CD14-positive monocyte (primary cell): ENCODE measurements around the gene DOCK4. TPM values are rescaled to one million over a fixed set of nuclear protein-coding genes. Genes with fewer than 3 reads are reported as not detected.

ENCODE experiments used
- DNase-seq, 3 donors: peaks; one replicate each; pipeline ENCODE4 v3.0.0-alpha.2; 2011 to 2022
- H2AFZ ChIP-seq: 2 replicates; pipeline ENCODE4 v1.6.0; 2012; ENCODE audit warnings: mild to moderate bottlenecking, low read depth, low read length, inconsistent platforms; ENCODE audit not compliant: insufficient read depth, poor library complexity, severe bottlenecking
- H3K27ac ChIP-seq, 2 donors: 1 replicate in 1 of 2; 2 replicates in 1 of 2; pipeline ENCODE4 v1.5.1; 2012 to 2013; ENCODE audit warnings: low read length in 2 of 2, control low read depth in 1 of 2, inconsistent platforms in 1 of 2, low read depth in 1 of 2, mild to moderate bottlenecking in 1 of 2
- H3K27me3 ChIP-seq, 2 donors: one replicate each; pipeline versions ENCODE4 v1.6.0 to v1.6.1; 2011 to 2013; ENCODE audit warnings: low read length in 2 of 2; ENCODE audit not compliant: control insufficient read depth in 2 of 2, insufficient read depth in 2 of 2
- H3K36me3 ChIP-seq, 2 donors: replicated peaks in 1 of 2; 1 replicate in 1 of 2; 2 replicates in 1 of 2; pipeline versions ENCODE4 v1.5.1 to v1.6.1; 2012 to 2013; ENCODE audit warnings: low read length in 2 of 2, control low read depth in 1 of 2, inconsistent platforms in 1 of 2, mild to moderate bottlenecking in 1 of 2; ENCODE audit not compliant: insufficient read depth in 2 of 2, control insufficient read depth in 1 of 2
- H3K4me1 ChIP-seq, 2 donors: 1 replicate in 1 of 2; 2 replicates in 1 of 2; pipeline versions ENCODE4 v1.5.1 to v1.6.1; 2012 to 2013; ENCODE audit warnings: low read length in 2 of 2, control low read depth in 1 of 2, inconsistent platforms in 1 of 2, mild to moderate bottlenecking in 1 of 2, moderate library complexity in 1 of 2; ENCODE audit not compliant: insufficient read depth in 2 of 2, control insufficient read depth in 1 of 2
- H3K4me2 ChIP-seq: replicated peaks from 2 replicates; pipeline ENCODE3; 2012; ENCODE audit warnings: low read length, moderate library complexity, mild to moderate bottlenecking; ENCODE audit not compliant: poor library complexity, severe bottlenecking; ENCODE audit errors: extremely low read depth
- H3K4me3 ChIP-seq, 3 experiments: fragments of 200-600 bp in 1 of 3; sonication (generic) in 1 of 3; replicated peaks in 1 of 3; 1 replicate in 2 of 3; 2 replicates in 1 of 3; pipeline ENCODE4 v1.5.1; 2011 to 2013; ENCODE audit warnings: low read length in 3 of 3, mild to moderate bottlenecking in 3 of 3, control low read depth in 2 of 3, low read depth in 2 of 3, inconsistent platforms in 1 of 3, moderate library complexity in 1 of 3
- H3K79me2 ChIP-seq: 2 replicates; pipeline ENCODE4 v1.6.0; 2012; ENCODE audit warnings: mild to moderate bottlenecking, control low read depth, inconsistent platforms, low read length, moderate library complexity; ENCODE audit not compliant: insufficient read depth
- H3K9ac ChIP-seq: 2 replicates; pipeline ENCODE4 v1.6.0; 2017; ENCODE audit warnings: low read length, mild to moderate bottlenecking; ENCODE audit not compliant: insufficient read depth, poor library complexity, severe bottlenecking
- H3K9me3 ChIP-seq, 2 donors: replicated peaks in 1 of 2; 1 replicate in 1 of 2; 2 replicates in 1 of 2; pipeline versions ENCODE4 v1.5.1 to v1.6.1; 2012 to 2013; ENCODE audit warnings: low read length in 2 of 2, control low read depth in 1 of 2; ENCODE audit not compliant: control insufficient read depth in 1 of 2, insufficient read depth in 1 of 2
- H4K20me1 ChIP-seq: 2 replicates; pipeline ENCODE4 v1.6.0; 2012; ENCODE audit warnings: mild to moderate bottlenecking, low read length, control low read depth, moderate library complexity; ENCODE audit not compliant: insufficient read depth
- H3K27ac Mint-ChIP-seq, 7 donors: one replicate each; pipeline ENCODE4 v1.8.0; 2020; ENCODE audit warnings: mild to moderate bottlenecking in 7 of 7, mixed read lengths in 7 of 7, moderate library complexity in 6 of 7, inconsistent platforms in 2 of 7
- H3K27me3 Mint-ChIP-seq, 3 donors: one replicate each; pipeline ENCODE4 v1.8.0; 2021 to 2022; ENCODE audit warnings: low read depth in 3 of 3, mild to moderate bottlenecking in 3 of 3, mixed read lengths in 3 of 3, moderate library complexity in 3 of 3, inconsistent platforms in 1 of 3
- H3K36me3 Mint-ChIP-seq, 2 donors: one replicate each; pipeline ENCODE4 v1.8.0; 2020; ENCODE audit warnings: mixed read lengths in 2 of 2, inconsistent platforms in 1 of 2, mild to moderate bottlenecking in 1 of 2
- H3K4me1 Mint-ChIP-seq: one replicate; pipeline ENCODE4 v1.8.0; 2020; ENCODE audit warnings: mild to moderate bottlenecking, mixed read lengths
- H3K4me3 Mint-ChIP-seq, 2 donors: one replicate each; pipeline ENCODE4 v1.8.0; 2020; ENCODE audit warnings: mild to moderate bottlenecking in 2 of 2, mixed read lengths in 2 of 2, moderate library complexity in 1 of 2
- H3K9me3 Mint-ChIP-seq, 7 donors: one replicate each; pipeline ENCODE4 v1.8.0; 2020 to 2022; ENCODE audit warnings: mixed read lengths in 7 of 7, mild to moderate bottlenecking in 6 of 7, moderate library complexity in 6 of 7, inconsistent platforms in 2 of 7
- WGBS: methylation state at CpG from one replicate; pipeline ENCODE4 v1.1.5; 2013; ENCODE audit warnings: missing lambda C conversion rate; ENCODE audit not compliant: insufficient coverage; 5-methylcytosine and 5-hydroxymethylcytosine counted together
- intact Hi-C, 2 donors: fragments of 100-400 bp; cut with micrococcal nuclease; formaldehyde crosslinking; loops; one replicate each; pipeline versions ENCODE4 v1.15.0 to v1.15.1; 2023
- polyA plus RNA-seq, 3 donors: library from polyadenylated mRNA; depleted of rRNA in 1 of 3; unstranded in 2 of 3; stranded (reverse) in 1 of 3; fragments of 300-500 nt in 2 of 3; fragments of >200 nt in 1 of 3; fragmentation: Illumina TruSeq in 2 of 3; gene quantifications; 1 replicate in 2 of 3; 2 replicates in 1 of 3; pipeline ENCODE4 v1.2.3, GENCODE V29; 2012 to 2021
- TF ChIP-seq, protein P1 (sequence below): fragments of 200-600 bp; IDR thresholded peaks from one replicate; pipeline ENCODE4 v1.8.0; 2022; ENCODE audit warnings: antibody characterized with exemption, mild to moderate bottlenecking

The DOCK4 gene
- polyA plus RNA-seq, 3 donors = 1.3 to 5.0 (median 2.7) TPM

DNA sequence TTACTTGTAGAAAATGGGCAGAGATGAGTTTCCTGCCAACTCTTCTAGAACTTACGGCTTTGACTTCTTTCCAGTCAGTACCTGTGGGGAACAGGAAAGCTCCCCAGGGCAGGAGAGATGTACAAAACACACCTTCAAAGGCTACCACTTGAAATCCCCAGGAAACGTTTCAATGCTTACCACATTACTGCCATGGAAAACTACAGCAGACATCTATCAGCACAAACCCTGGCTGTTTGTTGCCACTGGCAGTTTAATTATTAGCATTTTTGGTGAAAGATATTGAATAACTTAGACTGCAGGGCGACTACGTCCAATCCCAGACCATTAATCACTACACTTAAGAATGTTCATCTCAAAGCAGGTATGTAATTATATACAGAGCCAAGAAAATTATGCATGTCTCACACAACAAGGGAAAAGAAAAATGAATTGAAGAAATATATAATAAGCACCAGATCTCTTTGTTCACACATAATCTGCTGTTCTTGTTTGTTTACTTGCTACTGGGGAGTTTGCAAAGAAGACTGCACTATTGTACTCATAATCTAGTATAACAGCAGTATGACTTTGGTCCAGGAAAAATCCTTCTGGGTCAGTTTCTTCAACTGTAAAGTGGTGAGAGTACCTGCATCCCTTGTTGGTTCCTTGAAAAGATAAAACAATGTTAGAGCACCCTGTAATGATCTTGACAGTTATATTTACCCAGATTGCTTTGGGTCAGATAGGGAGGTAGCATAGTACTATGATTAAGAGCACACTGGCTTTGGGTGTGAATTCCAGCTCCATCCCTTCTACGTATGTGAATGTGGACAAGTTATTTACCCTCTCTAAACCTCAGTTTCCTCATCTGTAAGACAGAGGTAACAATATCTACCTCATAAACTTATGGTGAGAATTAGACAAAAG, 138.3 kb downstream of the DOCK4 start:
- Histone ChIP-seq H3K4me3 (no peak overlapping the region), H3K4me1 (no peaks in the 10 kb centered on the region), H3K27ac (no peak overlapping the region), H3K36me3 (no peaks in the 10 kb centered on the region), H3K27me3 (no peaks in the 10 kb centered on the region), H3K79me2 (no peaks in the 10 kb centered on the region), H4K20me1 (no peaks in the 10 kb centered on the region), H3K4me2 (no peak overlapping the region), H3K9me3 (no peaks in the 10 kb centered on the region), H2AFZ (no peak overlapping the region), H3K9ac (no peak overlapping the region)
- TF ChIP-seq, protein P1, sequence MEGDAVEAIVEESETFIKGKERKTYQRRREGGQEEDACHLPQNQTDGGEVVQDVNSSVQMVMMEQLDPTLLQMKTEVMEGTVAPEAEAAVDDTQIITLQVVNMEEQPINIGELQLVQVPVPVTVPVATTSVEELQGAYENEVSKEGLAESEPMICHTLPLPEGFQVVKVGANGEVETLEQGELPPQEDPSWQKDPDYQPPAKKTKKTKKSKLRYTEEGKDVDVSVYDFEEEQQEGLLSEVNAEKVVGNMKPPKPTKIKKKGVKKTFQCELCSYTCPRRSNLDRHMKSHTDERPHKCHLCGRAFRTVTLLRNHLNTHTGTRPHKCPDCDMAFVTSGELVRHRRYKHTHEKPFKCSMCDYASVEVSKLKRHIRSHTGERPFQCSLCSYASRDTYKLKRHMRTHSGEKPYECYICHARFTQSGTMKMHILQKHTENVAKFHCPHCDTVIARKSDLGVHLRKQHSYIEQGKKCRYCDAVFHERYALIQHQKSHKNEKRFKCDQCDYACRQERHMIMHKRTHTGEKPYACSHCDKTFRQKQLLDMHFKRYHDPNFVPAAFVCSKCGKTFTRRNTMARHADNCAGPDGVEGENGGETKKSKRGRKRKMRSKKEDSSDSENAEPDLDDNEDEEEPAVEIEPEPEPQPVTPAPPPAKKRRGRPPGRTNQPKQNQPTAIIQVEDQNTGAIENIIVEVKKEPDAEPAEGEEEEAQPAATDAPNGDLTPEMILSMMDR = no peak
- Mint-ChIP-seq H3K27ac (no peak overlapping the region), H3K36me3 (no peaks in the 10 kb centered on the region), H3K27me3 (peaks cover 2 to 6% (median 3%) of the 10 kb centered on the region in 3 donors), H3K4me1 (no peaks in the 10 kb centered on the region), H3K9me3 (peaks cover 0 to 1% (median 0%) of the 10 kb centered on the region in 7 donors), H3K4me3 (no peak overlapping the region)
- no peak for DNase-seq
- 43% methylated on average over 1 of the region's 5 CpGs for WGBS
- intact Hi-C loops = no loop called here

DNA sequence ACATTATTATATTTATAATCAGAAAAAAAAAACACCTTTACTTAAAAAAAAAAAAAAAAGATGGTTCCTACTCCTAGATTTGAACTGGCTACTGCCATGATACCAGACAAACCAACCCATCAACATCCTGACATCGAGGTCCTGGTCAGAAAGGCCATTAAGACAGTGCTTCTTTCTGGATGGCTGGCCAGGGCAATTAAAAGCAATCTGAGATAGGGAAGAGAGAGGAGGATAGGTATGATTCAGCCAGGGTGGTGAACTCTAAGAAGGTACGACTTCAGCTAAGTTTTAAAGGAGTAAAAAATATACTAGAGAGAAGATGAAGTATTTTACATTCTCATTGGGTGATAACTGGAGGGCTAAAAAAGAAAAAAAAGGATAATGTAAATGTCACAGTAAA, 139.0 kb downstream of the DOCK4 start:
- TF ChIP-seq, protein P1 = no peak
- Histone ChIP-seq H3K27ac (no peak overlapping the region), H3K9me3 (no peaks in the 10 kb centered on the region), H3K27me3 (no peaks in the 10 kb centered on the region), H3K4me3 (no peak overlapping the region), H3K79me2 (no peaks in the 10 kb centered on the region), H3K9ac (no peak overlapping the region), H3K36me3 (no peaks in the 10 kb centered on the region), H3K4me2 (no peak overlapping the region), H2AFZ (no peak overlapping the region), H4K20me1 (no peaks in the 10 kb centered on the region), H3K4me1 (no peaks in the 10 kb centered on the region)
- intact Hi-C loops = no loop called here
- WGBS = no CpG with 5 or more reads among the region's 2 CpGs
- no peak for DNase-seq
- no peaks in the 10 kb centered on the region for H3K36me3 Mint-ChIP-seq
- no peaks in the 10 kb centered on the region for H3K4me1 Mint-ChIP-seq
- H3K9me3 Mint-ChIP-seq = peaks cover 0 to 1% (median 0%) of the 10 kb centered on the region in 7 donors
- no peak overlapping the region for H3K4me3 Mint-ChIP-seq
- H3K27ac Mint-ChIP-seq = peak overlapping the region in 1 of 7 donors; percentile 34
- peaks cover 2 to 6% (median 3%) of the 10 kb centered on the region in 3 donors for H3K27me3 Mint-ChIP-seq
